Endometrial microvascular endothelial cells (primary cell): ENCODE measurements around the gene PPFIBP1. TPM values are rescaled to one million over a fixed set of nuclear protein-coding genes. Genes with fewer than 3 reads are reported as not detected.
"Not testable (repeated sequence)": the region's sequence is repeated elsewhere in the genome, so short reads cannot be mapped to it uniquely, and the experiment has no call there.

Experiments
- in situ Hi-C: cut with HindIII; loops from 2 replicates; pipeline ENCODE4 v1.10.0; 2017; ENCODE audit warnings: low sequenced_read_pairs, low pct_unique_long_range_greater_than_20kb; ENCODE audit errors: inconsistent ontology term
- total RNA-seq: library from RNA; depleted of rRNA; stranded (reverse); fragments of >200 nt; gene quantifications from one replicate; pipeline ENCODE4 v1.2.3, GENCODE V29; 2015; ENCODE audit errors: inconsistent ontology term

The PPFIBP1 gene
- total RNA-seq, 1 donor from 2014 or later, result 111 TPM

DNA sequence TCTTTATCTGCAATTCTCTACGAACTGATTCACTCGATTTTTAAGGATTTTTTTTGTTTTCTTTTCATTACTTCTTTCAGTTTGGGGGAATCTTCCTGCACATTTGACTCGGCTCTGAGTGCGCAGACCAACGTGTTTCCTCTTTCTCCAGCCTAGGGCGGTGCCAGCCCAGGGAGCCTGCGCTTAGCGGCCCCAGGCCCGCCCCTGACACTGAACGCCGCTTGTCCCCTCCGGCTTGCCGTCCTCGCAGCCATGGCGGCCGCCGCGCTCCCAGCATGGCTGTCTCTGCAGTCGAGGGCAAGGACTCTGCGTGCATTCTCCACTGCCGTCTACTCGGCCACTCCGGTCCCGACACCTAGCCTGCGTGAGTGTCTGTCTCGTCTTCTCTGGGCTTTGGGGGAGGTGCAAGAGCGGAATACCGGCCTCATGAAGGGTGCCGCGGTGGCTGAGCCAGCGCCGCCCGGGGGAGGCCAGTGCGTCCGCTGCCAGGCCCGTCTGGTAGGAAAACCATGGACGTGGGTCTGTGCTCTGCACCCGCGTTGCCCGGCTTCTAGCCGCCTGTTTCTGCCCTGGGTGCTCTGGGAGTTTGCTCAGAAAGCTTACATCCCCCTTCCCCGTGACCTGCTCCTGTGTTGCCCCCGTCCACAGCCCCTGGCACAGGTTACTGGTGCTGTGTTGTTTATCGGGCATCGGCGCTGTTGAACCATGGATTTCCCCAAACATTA is 186.7 kb downstream of the PPFIBP1 start, which contains the start of gene MRPS35:
Gene MRPS35, plus strand, starts transcription at position 241 of the 725 bp plus-strand sequence. Its CDS starts 12 bp downstream, at position 253.
- in situ Hi-C loops, result no loop called here

DNA sequence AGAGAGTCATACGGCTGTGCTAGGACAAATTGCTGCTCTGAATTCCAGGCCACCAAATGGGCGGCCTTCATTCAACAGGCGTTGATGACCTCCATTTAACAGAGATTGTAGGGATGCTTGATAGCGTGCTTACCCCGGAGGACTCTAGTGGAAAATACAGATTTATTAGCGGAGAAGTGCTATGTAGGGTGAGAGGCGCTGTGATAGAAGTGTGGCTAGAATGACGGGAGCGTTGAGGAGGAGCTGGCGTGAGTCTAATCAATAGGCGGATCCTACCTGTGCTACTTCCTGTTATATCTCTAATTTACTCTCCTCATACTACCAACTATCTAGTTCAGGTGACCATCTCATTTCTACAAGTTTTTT is 187.3 kb downstream of the PPFIBP1 start:
- in situ Hi-C loops, result no loop called here

DNA sequence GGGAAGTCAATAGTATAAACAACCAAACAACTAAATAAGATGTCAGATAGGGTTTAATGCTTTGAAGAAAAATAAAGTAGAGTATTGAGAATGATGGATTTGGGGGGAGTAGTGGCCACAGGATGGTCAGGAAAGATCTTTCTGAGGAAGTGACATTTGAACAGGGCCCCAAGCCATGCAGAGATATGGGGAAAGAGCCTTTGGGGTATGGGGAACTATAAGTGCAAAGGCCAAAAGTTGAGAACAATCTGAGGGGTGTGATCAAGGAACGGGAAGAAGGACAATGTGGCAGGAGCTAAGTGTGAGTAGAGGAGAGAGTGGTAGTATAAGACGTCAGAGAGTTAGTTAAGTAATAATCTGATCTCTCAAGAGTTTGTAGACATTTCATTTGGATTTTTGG is 188.0 kb downstream of the PPFIBP1 start:
- in situ Hi-C loops, result no loop called here

DNA sequence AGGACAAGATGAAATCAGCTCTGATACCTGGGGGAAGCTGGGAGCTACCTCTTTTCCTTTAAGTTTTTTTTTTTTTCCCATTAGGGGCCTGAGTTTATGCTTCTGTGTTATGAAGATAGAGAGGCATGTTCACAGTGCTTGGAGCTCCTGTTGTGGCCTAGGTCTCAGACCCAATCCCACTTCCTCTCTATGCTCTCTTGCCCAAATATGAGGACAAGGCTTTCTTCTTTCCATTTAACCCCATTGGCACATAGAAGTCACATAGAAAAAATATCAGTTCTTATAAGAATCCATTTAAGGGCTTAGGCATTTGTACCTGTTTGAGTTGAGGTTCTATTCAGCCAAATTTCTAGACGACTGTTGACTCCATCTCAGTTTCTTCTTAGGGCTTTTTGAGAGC is 199.2 kb downstream of the PPFIBP1 start:
- in situ Hi-C loops, result no loop called here

DNA sequence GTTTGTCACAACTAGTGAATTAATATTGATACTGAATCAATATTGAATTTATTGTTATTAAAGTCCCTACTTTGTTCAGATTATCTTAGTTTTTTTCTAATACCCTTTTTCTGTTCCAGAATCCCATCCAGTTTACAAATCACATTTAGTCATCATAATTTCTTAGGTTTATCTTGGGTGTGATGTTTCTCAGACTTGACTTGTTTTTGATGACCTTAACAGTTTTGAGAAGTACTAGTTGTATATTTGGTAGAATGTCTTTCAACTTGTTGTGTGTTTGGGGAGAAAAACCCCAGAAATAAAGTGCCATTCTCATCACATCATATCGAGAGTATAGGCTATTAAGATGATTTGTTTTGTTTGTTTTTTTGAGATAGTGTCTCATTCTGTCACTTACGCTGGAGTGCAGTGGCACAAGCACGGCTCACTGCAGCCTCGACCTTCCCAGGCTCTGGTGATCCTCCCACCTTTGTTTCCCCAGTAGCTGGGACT is 206.1 kb downstream of the PPFIBP1 start:
- in situ Hi-C loops, result no loop called here

DNA sequence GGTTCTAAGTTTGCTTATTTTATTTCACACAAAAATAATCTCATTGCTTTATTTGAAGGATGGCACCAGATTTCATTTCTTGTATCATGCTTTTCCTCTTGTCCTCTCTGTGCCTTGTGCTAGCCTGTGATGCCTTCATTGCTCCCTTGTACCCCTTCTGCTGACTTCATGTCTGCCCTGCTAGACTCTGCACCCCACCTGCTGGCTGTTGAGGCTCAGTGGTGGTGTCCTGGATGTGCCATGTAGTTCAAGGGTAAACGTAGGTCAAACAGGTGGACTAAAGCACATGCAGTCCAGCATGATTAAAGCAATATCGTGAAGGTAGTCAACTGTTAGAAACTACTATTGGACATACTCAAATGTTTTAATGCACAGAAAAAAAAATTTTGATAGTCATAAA is 208.3 kb downstream of the PPFIBP1 start:
- in situ Hi-C loops, result no loop called here

DNA sequence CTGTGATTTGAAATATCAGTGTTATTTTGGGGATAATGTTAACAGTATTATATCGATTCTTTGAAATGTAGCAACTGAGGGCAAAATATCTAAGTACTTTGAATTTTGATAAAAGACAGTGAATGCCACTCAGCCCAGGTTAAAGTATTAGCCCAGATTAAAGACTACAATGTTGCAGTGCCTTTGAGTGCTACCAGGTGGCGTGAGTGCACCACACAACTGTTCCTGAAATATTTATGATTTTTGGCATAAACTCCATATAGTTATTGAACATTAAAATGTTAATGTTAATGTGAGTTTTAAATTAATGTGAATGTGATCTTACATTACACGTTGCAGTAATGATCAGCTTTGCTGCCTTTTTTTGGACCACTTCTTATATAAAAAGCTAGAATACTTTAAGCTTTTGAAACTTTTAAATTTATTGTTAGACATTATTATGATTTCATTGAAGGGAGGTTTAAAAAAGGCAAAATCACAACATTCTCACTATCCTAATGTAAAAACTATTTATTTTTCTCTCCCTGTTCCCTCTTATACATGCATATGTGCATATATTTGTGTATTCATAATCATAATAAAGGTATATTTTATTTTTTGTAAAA is 209.1 kb downstream of the PPFIBP1 start:
- in situ Hi-C loops, result no loop called here

DNA sequence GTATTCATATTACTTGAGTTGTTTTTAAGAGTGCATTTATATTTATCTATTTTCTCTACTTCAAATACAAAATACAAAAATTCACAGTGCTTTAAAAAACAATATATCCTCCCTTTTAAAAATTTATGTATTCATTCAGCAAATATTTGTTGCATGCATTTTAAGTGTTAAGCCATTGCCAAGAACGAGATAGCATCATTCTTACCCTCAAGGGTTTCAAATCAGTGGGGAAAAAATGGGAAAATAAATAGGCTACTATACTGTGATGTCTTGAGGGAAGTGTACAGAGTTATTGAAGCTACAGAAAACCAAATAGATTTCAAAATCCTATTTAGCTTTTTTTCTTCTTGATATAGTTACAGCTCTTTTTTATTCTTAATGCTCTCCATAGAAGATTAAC is 209.8 kb downstream of the PPFIBP1 start:
- in situ Hi-C loops, result no loop called here

DNA sequence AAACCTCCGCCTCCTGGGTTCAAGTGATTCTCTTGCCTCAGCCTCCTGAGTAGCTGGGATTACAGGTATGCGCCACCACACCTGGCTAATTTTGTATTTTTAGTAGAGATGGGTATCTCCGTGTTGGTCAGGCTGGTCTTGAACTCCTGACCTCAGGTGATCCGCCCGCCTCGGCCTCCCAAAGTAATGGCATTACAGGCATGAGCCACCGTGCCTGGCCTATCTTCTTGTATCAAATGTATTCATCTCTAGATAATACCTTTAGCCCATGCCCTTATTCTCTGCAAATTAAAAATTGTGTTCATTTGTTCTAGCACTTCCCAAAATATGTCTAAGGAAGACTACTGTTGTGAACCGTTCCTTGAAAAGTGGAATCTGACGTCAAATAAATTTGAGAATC is 210.3 kb downstream of the PPFIBP1 start:
- in situ Hi-C loops, result not testable (repeated sequence)

DNA sequence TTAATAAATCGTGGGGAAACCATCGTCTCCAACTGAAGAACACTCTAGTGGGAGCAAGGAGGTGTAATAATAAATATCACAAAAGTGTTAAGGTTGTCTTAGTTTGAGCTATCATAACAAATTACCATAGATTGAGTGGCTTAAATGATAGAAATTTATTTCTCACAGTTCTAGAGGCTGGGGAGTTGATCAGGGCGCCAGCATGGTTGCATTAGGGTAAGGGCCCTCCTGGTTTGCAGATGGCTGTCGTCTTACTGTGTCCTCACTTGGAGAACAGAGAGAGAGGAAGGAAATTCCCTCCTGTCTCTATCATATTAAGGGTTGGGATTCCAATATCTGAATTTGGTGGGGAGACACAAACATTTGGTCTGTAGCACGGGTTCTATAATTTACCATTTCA is 219.6 kb downstream of the PPFIBP1 start:
- in situ Hi-C loops, result no loop called here

Other genes with a start within 250 kb of the PPFIBP1 start
- 67.1 TPM for gene BMAL2, start 191.4 kb upstream of the PPFIBP1 start, total RNA-seq
- not detected for gene SMCO2, start 77.5 kb upstream of the PPFIBP1 start, total RNA-seq
- 1.7 TPM for gene REP15, start 172.2 kb downstream of the PPFIBP1 start, total RNA-seq
- 55.3 TPM for gene MRPS35, start 186.6 kb downstream of the PPFIBP1 start, total RNA-seq